Ishikawa (cell line): ENCODE measurements around the gene ASB13.

ENCODE experiments used
- CEBPB ChIP-seq: IDR thresholded peaks from 2 replicates; pipeline ENCODE4 v1.6.1; 2012
- CREB1 ChIP-seq: IDR thresholded peaks from 2 replicates; pipeline ENCODE4 v1.6.1; 2012; ENCODE audit warnings: low read depth
- EGR1 ChIP-seq: IDR thresholded peaks from 2 replicates; pipeline ENCODE4 v1.6.1; 2012
- EP300 ChIP-seq: IDR thresholded peaks from 2 replicates; pipeline ENCODE4 v1.6.1; 2012; ENCODE audit warnings: borderline replicate concordance
- MAX ChIP-seq: IDR thresholded peaks from 2 replicates; pipeline ENCODE4 v1.6.1; 2012
- RAD21 ChIP-seq: IDR thresholded peaks from 2 replicates; pipeline ENCODE4 v1.6.1; 2012; ENCODE audit warnings: low read depth
- REST ChIP-seq: IDR thresholded peaks from 2 replicates; pipeline ENCODE4 v1.6.1; 2012; ENCODE audit warnings: low read depth, mild to moderate bottlenecking
- YY1 ChIP-seq: IDR thresholded peaks from 2 replicates; pipeline ENCODE4 v1.6.1; 2012; ENCODE audit warnings: low read depth

GRCh38 chr10:5659702-5660528, 6.5 kb downstream of the ASB13 start:
- TF ChIP-seq REST (no peak), CREB1 (no peak), RAD21 (no peak), EP300 (no peak), MAX (no peak), EGR1 (no peak), YY1 (no peak), CEBPB (no peak)
